Testis (tissue), 3 donors: ENCODE measurements around the gene TCERG1L. TPM values are rescaled to one million over a fixed set of nuclear protein-coding genes. Genes with fewer than 3 reads are reported as not detected.

Experiments used
- DNase-seq: peaks from one replicate; pipeline ENCODE4 v3.0.0-alpha.2; 2019
- H3K27ac ChIP-seq, 2 donors: fragments of 200-600 bp; sonication (generic); one replicate each; pipeline ENCODE4 v1.5.1; 2019
- H3K27me3 ChIP-seq: fragments of 200-600 bp; sonication (generic); one replicate; pipeline ENCODE4 v1.5.1; 2019
- H3K36me3 ChIP-seq: fragments of 200-600 bp; sonication (generic); one replicate; pipeline ENCODE4 v1.5.1; 2017; ENCODE audit warnings: low read depth; ENCODE audit errors: missing control alignments
- H3K4me1 ChIP-seq: fragments of 200-600 bp; sonication (generic); one replicate; pipeline ENCODE4 v1.5.1; 2019
- H3K4me3 ChIP-seq, 2 donors: fragments of 200-600 bp; sonication (generic); one replicate each; pipeline ENCODE4 v1.5.1; 2017 to 2019
- H3K9me3 ChIP-seq: fragments of 200-600 bp; sonication (generic); one replicate; pipeline ENCODE4 v1.5.1; 2017
- CTCF ChIP-seq, 3 experiments: fragments of 450-650 bp in 2 of 3; fragments of 200-600 bp in 1 of 3; sonication (generic) in 1 of 3; IDR thresholded peaks; one replicate each; pipeline ENCODE4 v1.5.1; 2016 to 2019; ENCODE audit warnings: antibody characterized with exemption in 3 of 3, mild to moderate bottlenecking in 2 of 3, moderate library complexity in 1 of 3
- POLR2A ChIP-seq: fragments of 450-650 bp; IDR thresholded peaks from one replicate; pipeline ENCODE4 v1.6.1; 2017; ENCODE audit warnings: antibody characterized with exemption, mild to moderate bottlenecking, moderate library complexity
- WGBS, 2 donors: methylation state at CpG; one replicate each; pipeline ENCODE4 v1.1.5; 2018; 5-methylcytosine and 5-hydroxymethylcytosine counted together
- intact Hi-C: fragments of 100-400 bp; cut with DNase I; formaldehyde crosslinking; loops from one replicate; pipeline ENCODE4 v1.15.1; 2023; ENCODE audit warnings: low total_unique reads
- polyA plus RNA-seq: library from polyadenylated mRNA; stranded (reverse); fragments of 350-450 nt; fragmentation: Illumina TruSeq; extraction: RNeasy Lipid Tissue Mini Kit (QIAGEN cat#74804); gene quantifications from one replicate; pipeline ENCODE4 v1.2.3, GENCODE V29; 2014; ENCODE audit warnings: low read depth, low replicate concordance; ENCODE audit not compliant: insufficient read depth
- total RNA-seq, 2 donors: library from RNA; depleted of rRNA; stranded (reverse); fragments of >200 nt; gene quantifications; one replicate each; pipeline ENCODE4 v1.2.3, GENCODE V29; 2016

The TCERG1L gene
- total and polyA plus RNA-seq, 3 donors from 2014 or later, result 3.0 to 8.3 (median 7.7) TPM

GRCh38 chr10:131243076-131243475, 68.4 kb downstream of the TCERG1L start:
- intact Hi-C loops, result no loop called here
- no peak overlapping the region for H3K27ac ChIP-seq
- no peak for DNase-seq
- no peaks in the 10 kb centered on the region for H3K4me1 ChIP-seq
- TF ChIP-seq POLR2A, result no peak
- no peak for TF ChIP-seq CTCF (IDR thresholded peaks at IDR 0.05)
- 86 to 92% methylated on average over 12 of the region's 12 CpGs for WGBS, 2 donors
- no peaks in the 10 kb centered on the region for H3K9me3 ChIP-seq
- H3K27me3 ChIP-seq, result no peaks in the 10 kb centered on the region
- H3K4me3 ChIP-seq, result no peak overlapping the region
- H3K36me3 ChIP-seq, result no peaks in the 10 kb centered on the region

GRCh38 chr10:131242007-131242406, 69.5 kb downstream of the TCERG1L start:
- TF ChIP-seq POLR2A (no peak), CTCF (IDR thresholded peaks at IDR 0.05) (peak in 1 of 3 experiments; percentile 10)
- H3K27me3 ChIP-seq, result no peaks in the 10 kb centered on the region
- DNase-seq, result peak; percentile 67
- H3K9me3 ChIP-seq, result no peaks in the 10 kb centered on the region
- WGBS, 2 donors, result 30 to 41% methylated on average over 8 of the region's 8 CpGs
- no peaks in the 10 kb centered on the region for H3K4me1 ChIP-seq
- no peak overlapping the region for H3K27ac ChIP-seq
- H3K4me3 ChIP-seq, result no peak overlapping the region
- intact Hi-C loops, result no loop called here
- no peaks in the 10 kb centered on the region for H3K36me3 ChIP-seq

GRCh38 chr10:131240691-131241090, 70.8 kb downstream of the TCERG1L start:
- no peaks in the 10 kb centered on the region for H3K9me3 ChIP-seq
- H3K36me3 ChIP-seq, result no peaks in the 10 kb centered on the region
- TF ChIP-seq POLR2A (no peak), CTCF (IDR thresholded peaks at IDR 0.05) (no peak)
- DNase-seq, result no peak
- 85 to 87% methylated on average over 16 of the region's 16 CpGs for WGBS, 2 donors
- no peak overlapping the region for H3K27ac ChIP-seq
- H3K27me3 ChIP-seq, result no peaks in the 10 kb centered on the region
- no peak overlapping the region for H3K4me3 ChIP-seq
- intact Hi-C loops, result no loop called here
- no peaks in the 10 kb centered on the region for H3K4me1 ChIP-seq

- no peak for DNase-seq
- Histone ChIP-seq H3K27me3 (no peaks in the 10 kb centered on the region), H3K27ac (no peak overlapping the region), H3K9me3 (no peaks in the 10 kb centered on the region), H3K4me1 (no peaks in the 10 kb centered on the region), H3K4me3 (no peak overlapping the region), H3K36me3 (no peaks in the 10 kb centered on the region)
- WGBS, 2 donors, result 86 to 93% methylated on average over 7 of the region's 7 CpGs
- intact Hi-C loops, result no loop called here
- TF ChIP-seq CTCF (IDR thresholded peaks at IDR 0.05), result no peak
- no peak for TF ChIP-seq POLR2A
These were observed 71.6 kb downstream of the TCERG1L start for GRCh38 chr10:131239926-131240325.

- no peaks in the 10 kb centered on the region for H3K36me3 ChIP-seq
- no peaks in the 10 kb centered on the region for H3K27me3 ChIP-seq
- DNase-seq, result no peak
- 78 to 89% methylated on average over 12 to 13 of the region's 13 CpGs for WGBS, 2 donors
- no peak overlapping the region for H3K4me3 ChIP-seq
- no peak overlapping the region for H3K27ac ChIP-seq
- H3K4me1 ChIP-seq, result no peaks in the 10 kb centered on the region
- intact Hi-C loops, result no loop called here
- no peaks in the 10 kb centered on the region for H3K9me3 ChIP-seq
- TF ChIP-seq CTCF (IDR thresholded peaks at IDR 0.05) (no peak), POLR2A (no peak)
These were observed 72.1 kb downstream of the TCERG1L start for GRCh38 chr10:131239450-131239849.
